ENCODE measurements around the gene ZNF335. TPM values are rescaled to one million over a fixed set of nuclear protein-coding genes. Genes with fewer than 3 reads are reported as not detected.

ZNF335 gene
- total and polyA plus RNA-seq, 8 donors = 15.3 to 23.3 (median 16.7) TPM

DNA sequence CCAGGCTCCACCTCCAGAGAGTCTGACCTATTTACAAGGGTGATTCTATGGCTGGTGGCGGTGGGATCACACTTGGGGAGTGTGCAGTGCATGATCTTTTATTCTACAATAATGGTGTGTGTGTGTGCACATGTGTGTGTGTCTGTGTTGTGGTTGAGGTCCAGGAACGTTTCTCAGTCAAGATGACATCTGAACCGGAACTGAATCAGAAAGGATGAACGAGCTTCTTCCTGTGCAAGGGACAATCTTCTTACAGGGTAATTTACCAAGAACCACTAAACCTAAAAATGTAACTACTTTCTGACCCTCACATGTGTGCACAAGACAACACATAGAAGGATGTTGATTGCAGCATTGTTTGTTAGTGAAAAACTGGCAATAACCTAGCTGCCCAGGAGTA is 45.3 kb upstream of the ZNF335 start:
- no peak for ATAC-seq
- H3K4me3 ChIP-seq = no peak overlapping the region

DNA sequence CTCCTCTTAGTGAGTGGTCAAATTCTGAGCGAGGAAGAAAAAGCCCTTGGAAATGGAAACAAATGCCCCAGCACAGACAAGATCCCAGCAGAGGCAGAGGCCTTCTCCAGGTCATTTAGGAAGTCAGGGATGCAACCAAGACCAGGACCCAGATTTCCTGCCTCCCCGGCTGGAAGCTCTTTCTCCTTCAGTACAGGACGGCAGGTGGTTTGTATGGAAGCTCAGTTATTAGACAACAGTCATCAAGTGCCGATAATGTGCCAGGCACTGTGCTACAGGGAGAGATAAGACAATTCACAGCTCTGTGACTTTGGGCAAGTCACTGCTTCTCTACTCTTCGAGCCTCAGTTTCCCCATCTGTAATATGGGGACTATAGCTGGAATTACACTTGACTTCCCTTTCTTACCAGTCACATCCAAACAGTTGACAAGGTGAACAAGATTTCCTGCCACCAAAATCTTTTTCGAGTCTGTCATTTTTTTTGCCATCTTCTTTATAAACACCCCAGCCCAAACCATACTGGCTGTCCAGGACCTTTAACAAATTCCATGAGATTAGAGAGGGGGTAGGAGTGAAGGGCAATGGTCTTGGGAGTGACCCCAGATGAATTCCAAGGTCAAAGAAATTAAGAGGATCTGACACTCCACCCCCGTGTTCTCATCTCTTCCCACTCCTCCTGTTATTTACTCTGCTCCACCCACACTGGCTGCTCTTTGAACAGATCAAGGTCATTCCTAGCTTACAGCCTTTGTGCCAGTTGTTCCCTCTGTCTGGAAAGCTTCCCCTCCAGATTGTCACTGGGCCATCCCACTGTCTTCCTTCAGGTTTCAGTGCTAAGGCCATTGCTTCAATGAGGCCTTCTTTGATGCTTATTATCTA is 42.8 kb upstream of the ZNF335 start:
- TF ChIP-seq, protein P1, sequence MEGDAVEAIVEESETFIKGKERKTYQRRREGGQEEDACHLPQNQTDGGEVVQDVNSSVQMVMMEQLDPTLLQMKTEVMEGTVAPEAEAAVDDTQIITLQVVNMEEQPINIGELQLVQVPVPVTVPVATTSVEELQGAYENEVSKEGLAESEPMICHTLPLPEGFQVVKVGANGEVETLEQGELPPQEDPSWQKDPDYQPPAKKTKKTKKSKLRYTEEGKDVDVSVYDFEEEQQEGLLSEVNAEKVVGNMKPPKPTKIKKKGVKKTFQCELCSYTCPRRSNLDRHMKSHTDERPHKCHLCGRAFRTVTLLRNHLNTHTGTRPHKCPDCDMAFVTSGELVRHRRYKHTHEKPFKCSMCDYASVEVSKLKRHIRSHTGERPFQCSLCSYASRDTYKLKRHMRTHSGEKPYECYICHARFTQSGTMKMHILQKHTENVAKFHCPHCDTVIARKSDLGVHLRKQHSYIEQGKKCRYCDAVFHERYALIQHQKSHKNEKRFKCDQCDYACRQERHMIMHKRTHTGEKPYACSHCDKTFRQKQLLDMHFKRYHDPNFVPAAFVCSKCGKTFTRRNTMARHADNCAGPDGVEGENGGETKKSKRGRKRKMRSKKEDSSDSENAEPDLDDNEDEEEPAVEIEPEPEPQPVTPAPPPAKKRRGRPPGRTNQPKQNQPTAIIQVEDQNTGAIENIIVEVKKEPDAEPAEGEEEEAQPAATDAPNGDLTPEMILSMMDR (IDR thresholded peaks at IDR 0.05) = no peak
- Histone ChIP-seq H3K36me3 (peaks cover 0 to 9% of the 10 kb centered on the region in 2 donors), H3K4me3 (no peak overlapping the region), H3K9me3 (no peaks in the 10 kb centered on the region), H3K27ac (no peak overlapping the region), H3K27me3 (peaks cover 42 to 93% of the 10 kb centered on the region in 2 donors), H3K4me1 (peaks cover 4 to 46% of the 10 kb centered on the region in 2 donors)
- intact Hi-C loops (cut with DNase I) = loop anchor here in 1 of 2 donors (5.0 kb wide), 1 partner anchor 73 kb away; the partner anchor contains the start of gene NCOA5
- ATAC-seq = no peak
- no peak for DNase-seq

More for the DNA sequence above, 45.3 kb upstream of the ZNF335 start:
- H3K4me1 ChIP-seq = peaks cover 3 to 38% of the 10 kb centered on the region in 2 donors
- no peak overlapping the region for H3K27ac ChIP-seq
- intact Hi-C loops (cut with DNase I) = no loop called here
- H3K36me3 ChIP-seq = peaks cover 0 to 9% of the 10 kb centered on the region in 2 donors
- TF ChIP-seq, protein P1 (IDR thresholded peaks at IDR 0.05) = no peak
- DNase-seq = no peak
- peaks cover 26 to 93% of the 10 kb centered on the region in 2 donors for H3K27me3 ChIP-seq
- no peaks in the 10 kb centered on the region for H3K9me3 ChIP-seq

DNA sequence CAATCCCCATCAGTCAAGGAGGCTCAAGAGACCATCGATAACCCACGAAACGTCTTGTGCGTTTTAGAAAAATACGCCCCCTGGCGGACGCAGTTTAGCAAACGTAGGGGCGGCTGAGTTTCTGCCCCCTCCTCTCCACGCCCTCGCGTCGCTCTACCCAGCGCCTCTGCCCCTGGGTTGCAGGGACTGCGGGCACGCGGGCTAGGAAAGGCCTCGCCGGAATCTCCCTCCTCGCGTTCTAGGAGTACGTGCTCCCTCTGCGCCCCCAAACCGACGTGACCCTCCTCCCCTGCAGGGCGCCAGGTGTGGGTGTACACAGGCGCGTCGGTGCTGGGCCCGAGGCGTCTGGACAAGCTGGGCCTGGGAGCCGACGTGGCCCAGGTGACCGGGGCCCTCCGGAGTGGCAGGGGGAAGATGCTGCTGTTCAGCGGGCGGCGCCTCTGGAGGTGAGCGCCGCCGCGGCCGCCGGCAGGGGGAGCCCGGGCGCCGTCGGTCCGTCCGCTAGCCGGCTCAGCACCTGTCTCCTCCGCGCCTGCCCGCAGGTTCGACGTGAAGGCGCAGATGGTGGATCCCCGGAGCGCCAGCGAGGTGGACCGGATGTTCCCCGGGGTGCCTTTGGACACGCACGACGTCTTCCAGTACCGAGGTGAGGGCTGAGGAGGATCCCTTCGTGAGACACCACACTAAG is 42.0 kb upstream of the ZNF335 start:
- DNase-seq (peak in 3 of 4 donors; percentile 22 to 93 (median 32)), ATAC-seq (peak; percentile 89)
- Histone ChIP-seq H3K4me1 (peaks cover 4 to 54% of the 10 kb centered on the region in 2 donors), H3K4me3 (peak overlapping the region in 1 of 2 donors; percentile 21), H3K9me3 (no peaks in the 10 kb centered on the region), H3K27ac (peak overlapping the region in 1 of 2 donors; percentile 46), H3K36me3 (peaks cover 0 to 9% of the 10 kb centered on the region in 2 donors), H3K27me3 (peaks cover 46 to 94% of the 10 kb centered on the region in 2 donors)
- TF ChIP-seq, protein P1 (IDR thresholded peaks at IDR 0.05) = peak; percentile 70 to 91
- intact Hi-C loops (cut with DNase I) = loop anchor here in 1 of 2 donors (5.0 kb wide), 1 partner anchor 73 kb away; the partner anchor contains the start of gene NCOA5

DNA sequence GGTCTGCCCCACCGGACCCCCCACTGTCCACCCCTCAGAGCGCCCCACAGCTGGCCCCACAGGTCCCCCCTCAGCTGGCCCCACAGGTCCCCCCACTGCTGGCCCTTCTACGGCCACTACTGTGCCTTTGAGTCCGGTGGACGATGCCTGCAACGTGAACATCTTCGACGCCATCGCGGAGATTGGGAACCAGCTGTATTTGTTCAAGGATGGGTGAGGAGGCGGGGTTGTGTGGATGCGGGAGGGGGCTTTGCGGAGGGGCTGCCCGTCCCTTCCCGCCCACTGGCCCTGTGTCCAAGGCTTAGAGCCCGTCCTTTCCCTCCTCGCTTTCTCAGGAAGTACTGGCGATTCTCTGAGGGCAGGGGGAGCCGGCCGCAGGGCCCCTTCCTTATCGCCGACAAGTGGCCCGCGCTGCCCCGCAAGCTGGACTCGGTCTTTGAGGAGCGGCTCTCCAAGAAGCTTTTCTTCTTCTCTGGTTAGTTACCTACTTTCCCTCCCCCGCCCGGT is 41.4 kb upstream of the ZNF335 start:
- Histone ChIP-seq H3K4me1 (peaks cover 4 to 59% of the 10 kb centered on the region in 2 donors), H3K4me3 (peak overlapping the region in 1 of 2 donors; percentile 21), H3K9me3 (no peaks in the 10 kb centered on the region), H3K36me3 (peaks cover 0 to 9% of the 10 kb centered on the region in 2 donors), H3K27me3 (peaks cover 46 to 94% of the 10 kb centered on the region in 2 donors), H3K27ac (peak overlapping the region in 1 of 2 donors; percentile 46)
- TF ChIP-seq, protein P1 (IDR thresholded peaks at IDR 0.05) = no peak
- intact Hi-C loops (cut with DNase I) = loop anchor here in 1 of 2 donors (5.0 kb wide), 1 partner anchor 74 kb away; the partner anchor contains the start of gene NCOA5
- peak in 1 of 4 donors; percentile 77 for DNase-seq
- ATAC-seq = no peak
